ENCODE data around the gene POU2AF3. TPM values are rescaled to one million over a fixed set of nuclear protein-coding genes. Genes with fewer than 3 reads are reported as not detected.

POU2AF3 gene
- total RNA-seq, 1 experiment from 2014 or later = 2.7 TPM

DNA sequence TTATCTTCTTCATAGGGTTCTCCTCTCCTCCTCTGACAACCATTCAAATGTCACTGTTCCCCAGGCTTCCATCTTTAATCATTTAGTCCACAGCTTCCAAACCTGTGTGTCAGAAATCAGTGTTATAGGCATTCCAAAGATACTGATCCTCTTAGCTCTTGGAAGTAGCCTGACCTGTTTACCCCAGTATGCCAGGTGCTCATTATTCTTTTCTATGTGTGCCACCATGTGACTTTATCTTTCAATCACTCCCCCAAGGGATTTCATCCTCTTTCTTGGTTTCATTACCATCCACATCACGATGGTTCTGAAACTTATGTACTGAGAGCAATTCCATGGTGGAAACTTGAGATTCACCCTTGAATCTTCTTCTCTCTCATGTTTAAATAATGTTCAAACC, 45.2 kb upstream of the POU2AF3 start:
- H3K4me1 Mint-ChIP-seq = no peaks in the 10 kb centered on the region
- no peak for DNase-seq (ENCODE audit: low spot score)
- H3K4me3 Mint-ChIP-seq = no peak overlapping the region
- TF ChIP-seq, protein P1, sequence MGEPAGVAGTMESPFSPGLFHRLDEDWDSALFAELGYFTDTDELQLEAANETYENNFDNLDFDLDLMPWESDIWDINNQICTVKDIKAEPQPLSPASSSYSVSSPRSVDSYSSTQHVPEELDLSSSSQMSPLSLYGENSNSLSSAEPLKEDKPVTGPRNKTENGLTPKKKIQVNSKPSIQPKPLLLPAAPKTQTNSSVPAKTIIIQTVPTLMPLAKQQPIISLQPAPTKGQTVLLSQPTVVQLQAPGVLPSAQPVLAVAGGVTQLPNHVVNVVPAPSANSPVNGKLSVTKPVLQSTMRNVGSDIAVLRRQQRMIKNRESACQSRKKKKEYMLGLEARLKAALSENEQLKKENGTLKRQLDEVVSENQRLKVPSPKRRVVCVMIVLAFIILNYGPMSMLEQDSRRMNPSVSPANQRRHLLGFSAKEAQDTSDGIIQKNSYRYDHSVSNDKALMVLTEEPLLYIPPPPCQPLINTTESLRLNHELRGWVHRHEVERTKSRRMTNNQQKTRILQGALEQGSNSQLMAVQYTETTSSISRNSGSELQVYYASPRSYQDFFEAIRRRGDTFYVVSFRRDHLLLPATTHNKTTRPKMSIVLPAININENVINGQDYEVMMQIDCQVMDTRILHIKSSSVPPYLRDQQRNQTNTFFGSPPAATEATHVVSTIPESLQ (CRISPR knock-in tag; IDR thresholded peaks at IDR 0.05) = no peak
- no peak for TF ChIP-seq ZNF671 (CRISPR knock-in tag; IDR thresholded peaks at IDR 0.05)
- TF ChIP-seq, protein P2, sequence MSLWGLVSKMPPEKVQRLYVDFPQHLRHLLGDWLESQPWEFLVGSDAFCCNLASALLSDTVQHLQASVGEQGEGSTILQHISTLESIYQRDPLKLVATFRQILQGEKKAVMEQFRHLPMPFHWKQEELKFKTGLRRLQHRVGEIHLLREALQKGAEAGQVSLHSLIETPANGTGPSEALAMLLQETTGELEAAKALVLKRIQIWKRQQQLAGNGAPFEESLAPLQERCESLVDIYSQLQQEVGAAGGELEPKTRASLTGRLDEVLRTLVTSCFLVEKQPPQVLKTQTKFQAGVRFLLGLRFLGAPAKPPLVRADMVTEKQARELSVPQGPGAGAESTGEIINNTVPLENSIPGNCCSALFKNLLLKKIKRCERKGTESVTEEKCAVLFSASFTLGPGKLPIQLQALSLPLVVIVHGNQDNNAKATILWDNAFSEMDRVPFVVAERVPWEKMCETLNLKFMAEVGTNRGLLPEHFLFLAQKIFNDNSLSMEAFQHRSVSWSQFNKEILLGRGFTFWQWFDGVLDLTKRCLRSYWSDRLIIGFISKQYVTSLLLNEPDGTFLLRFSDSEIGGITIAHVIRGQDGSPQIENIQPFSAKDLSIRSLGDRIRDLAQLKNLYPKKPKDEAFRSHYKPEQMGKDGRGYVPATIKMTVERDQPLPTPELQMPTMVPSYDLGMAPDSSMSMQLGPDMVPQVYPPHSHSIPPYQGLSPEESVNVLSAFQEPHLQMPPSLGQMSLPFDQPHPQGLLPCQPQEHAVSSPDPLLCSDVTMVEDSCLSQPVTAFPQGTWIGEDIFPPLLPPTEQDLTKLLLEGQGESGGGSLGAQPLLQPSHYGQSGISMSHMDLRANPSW (CRISPR knock-in tag; conservative IDR thresholded peaks at IDR 0.05; ENCODE audit: low read depth) = no peak
- no peak for TF ChIP-seq GTF2I (CRISPR knock-in tag; conservative IDR thresholded peaks at IDR 0.05)
- no peak for TF ChIP-seq FOXK1 (CRISPR knock-in tag; IDR thresholded peaks at IDR 0.05)
- TF ChIP-seq, protein P3, sequence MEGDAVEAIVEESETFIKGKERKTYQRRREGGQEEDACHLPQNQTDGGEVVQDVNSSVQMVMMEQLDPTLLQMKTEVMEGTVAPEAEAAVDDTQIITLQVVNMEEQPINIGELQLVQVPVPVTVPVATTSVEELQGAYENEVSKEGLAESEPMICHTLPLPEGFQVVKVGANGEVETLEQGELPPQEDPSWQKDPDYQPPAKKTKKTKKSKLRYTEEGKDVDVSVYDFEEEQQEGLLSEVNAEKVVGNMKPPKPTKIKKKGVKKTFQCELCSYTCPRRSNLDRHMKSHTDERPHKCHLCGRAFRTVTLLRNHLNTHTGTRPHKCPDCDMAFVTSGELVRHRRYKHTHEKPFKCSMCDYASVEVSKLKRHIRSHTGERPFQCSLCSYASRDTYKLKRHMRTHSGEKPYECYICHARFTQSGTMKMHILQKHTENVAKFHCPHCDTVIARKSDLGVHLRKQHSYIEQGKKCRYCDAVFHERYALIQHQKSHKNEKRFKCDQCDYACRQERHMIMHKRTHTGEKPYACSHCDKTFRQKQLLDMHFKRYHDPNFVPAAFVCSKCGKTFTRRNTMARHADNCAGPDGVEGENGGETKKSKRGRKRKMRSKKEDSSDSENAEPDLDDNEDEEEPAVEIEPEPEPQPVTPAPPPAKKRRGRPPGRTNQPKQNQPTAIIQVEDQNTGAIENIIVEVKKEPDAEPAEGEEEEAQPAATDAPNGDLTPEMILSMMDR (IDR thresholded peaks at IDR 0.05) = no peak
- TF ChIP-seq, protein P4, sequence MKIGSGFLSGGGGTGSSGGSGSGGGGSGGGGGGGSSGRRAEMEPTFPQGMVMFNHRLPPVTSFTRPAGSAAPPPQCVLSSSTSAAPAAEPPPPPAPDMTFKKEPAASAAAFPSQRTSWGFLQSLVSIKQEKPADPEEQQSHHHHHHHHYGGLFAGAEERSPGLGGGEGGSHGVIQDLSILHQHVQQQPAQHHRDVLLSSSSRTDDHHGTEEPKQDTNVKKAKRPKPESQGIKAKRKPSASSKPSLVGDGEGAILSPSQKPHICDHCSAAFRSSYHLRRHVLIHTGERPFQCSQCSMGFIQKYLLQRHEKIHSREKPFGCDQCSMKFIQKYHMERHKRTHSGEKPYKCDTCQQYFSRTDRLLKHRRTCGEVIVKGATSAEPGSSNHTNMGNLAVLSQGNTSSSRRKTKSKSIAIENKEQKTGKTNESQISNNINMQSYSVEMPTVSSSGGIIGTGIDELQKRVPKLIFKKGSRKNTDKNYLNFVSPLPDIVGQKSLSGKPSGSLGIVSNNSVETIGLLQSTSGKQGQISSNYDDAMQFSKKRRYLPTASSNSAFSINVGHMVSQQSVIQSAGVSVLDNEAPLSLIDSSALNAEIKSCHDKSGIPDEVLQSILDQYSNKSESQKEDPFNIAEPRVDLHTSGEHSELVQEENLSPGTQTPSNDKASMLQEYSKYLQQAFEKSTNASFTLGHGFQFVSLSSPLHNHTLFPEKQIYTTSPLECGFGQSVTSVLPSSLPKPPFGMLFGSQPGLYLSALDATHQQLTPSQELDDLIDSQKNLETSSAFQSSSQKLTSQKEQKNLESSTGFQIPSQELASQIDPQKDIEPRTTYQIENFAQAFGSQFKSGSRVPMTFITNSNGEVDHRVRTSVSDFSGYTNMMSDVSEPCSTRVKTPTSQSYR (CRISPR knock-in tag; IDR thresholded peaks at IDR 0.05) = no peak
- TF ChIP-seq, protein P5, sequence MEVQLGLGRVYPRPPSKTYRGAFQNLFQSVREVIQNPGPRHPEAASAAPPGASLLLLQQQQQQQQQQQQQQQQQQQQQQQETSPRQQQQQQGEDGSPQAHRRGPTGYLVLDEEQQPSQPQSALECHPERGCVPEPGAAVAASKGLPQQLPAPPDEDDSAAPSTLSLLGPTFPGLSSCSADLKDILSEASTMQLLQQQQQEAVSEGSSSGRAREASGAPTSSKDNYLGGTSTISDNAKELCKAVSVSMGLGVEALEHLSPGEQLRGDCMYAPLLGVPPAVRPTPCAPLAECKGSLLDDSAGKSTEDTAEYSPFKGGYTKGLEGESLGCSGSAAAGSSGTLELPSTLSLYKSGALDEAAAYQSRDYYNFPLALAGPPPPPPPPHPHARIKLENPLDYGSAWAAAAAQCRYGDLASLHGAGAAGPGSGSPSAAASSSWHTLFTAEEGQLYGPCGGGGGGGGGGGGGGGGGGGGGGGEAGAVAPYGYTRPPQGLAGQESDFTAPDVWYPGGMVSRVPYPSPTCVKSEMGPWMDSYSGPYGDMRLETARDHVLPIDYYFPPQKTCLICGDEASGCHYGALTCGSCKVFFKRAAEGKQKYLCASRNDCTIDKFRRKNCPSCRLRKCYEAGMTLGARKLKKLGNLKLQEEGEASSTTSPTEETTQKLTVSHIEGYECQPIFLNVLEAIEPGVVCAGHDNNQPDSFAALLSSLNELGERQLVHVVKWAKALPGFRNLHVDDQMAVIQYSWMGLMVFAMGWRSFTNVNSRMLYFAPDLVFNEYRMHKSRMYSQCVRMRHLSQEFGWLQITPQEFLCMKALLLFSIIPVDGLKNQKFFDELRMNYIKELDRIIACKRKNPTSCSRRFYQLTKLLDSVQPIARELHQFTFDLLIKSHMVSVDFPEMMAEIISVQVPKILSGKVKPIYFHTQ (CRISPR knock-in tag; IDR thresholded peaks at IDR 0.05) = no peak
- no peak for TF ChIP-seq OVOL2 (CRISPR knock-in tag; IDR thresholded peaks at IDR 0.05; ENCODE audit: borderline replicate concordance)
- TF ChIP-seq SMAD4 (CRISPR knock-in tag; IDR thresholded peaks at IDR 0.05) = no peak
- no peak for TF ChIP-seq ELF4 (CRISPR knock-in tag; IDR thresholded peaks at IDR 0.05; ENCODE audit: low read depth)
- TF ChIP-seq, protein P6, sequence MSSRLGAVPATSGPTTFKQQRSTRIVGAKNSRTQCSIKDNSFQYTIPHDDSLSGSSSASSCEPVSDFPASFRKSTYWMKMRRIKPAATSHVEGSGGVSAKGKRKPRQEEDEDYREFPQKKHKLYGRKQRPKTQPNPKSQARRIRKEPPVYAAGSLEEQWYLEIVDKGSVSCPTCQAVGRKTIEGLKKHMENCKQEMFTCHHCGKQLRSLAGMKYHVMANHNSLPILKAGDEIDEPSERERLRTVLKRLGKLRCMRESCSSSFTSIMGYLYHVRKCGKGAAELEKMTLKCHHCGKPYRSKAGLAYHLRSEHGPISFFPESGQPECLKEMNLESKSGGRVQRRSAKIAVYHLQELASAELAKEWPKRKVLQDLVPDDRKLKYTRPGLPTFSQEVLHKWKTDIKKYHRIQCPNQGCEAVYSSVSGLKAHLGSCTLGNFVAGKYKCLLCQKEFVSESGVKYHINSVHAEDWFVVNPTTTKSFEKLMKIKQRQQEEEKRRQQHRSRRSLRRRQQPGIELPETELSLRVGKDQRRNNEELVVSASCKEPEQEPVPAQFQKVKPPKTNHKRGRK (CRISPR knock-in tag; IDR thresholded peaks at IDR 0.05; ENCODE audit: borderline replicate concordance) = no peak
- no peak for TF ChIP-seq ZNF232 (CRISPR knock-in tag; IDR thresholded peaks at IDR 0.05)
- TF ChIP-seq, protein P7, sequence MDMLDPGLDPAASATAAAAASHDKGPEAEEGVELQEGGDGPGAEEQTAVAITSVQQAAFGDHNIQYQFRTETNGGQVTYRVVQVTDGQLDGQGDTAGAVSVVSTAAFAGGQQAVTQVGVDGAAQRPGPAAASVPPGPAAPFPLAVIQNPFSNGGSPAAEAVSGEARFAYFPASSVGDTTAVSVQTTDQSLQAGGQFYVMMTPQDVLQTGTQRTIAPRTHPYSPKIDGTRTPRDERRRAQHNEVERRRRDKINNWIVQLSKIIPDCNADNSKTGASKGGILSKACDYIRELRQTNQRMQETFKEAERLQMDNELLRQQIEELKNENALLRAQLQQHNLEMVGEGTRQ (CRISPR knock-in tag; IDR thresholded peaks at IDR 0.05) = no peak
- TF ChIP-seq, protein P8, sequence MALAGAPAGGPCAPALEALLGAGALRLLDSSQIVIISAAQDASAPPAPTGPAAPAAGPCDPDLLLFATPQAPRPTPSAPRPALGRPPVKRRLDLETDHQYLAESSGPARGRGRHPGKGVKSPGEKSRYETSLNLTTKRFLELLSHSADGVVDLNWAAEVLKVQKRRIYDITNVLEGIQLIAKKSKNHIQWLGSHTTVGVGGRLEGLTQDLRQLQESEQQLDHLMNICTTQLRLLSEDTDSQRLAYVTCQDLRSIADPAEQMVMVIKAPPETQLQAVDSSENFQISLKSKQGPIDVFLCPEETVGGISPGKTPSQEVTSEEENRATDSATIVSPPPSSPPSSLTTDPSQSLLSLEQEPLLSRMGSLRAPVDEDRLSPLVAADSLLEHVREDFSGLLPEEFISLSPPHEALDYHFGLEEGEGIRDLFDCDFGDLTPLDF (CRISPR knock-in tag; IDR thresholded peaks at IDR 0.05) = no peak
- no peak for TF ChIP-seq ZNF263 (CRISPR knock-in tag; IDR thresholded peaks at IDR 0.05; ENCODE audit: low read depth)
- TF ChIP-seq CREB1 (CRISPR knock-in tag; IDR thresholded peaks at IDR 0.05) = no peak
- no peak overlapping the region for H3K27ac Mint-ChIP-seq
- H3K27me3 Mint-ChIP-seq (ENCODE audit: low read depth) = no peaks in the 10 kb centered on the region
- POLR2A ChIA-PET = no interaction called here
- ATAC-seq = no peak
- H3K9me3 Mint-ChIP-seq = no peaks in the 10 kb centered on the region
- CTCF ChIA-PET = no interaction called here
- no peaks in the 10 kb centered on the region for H3K36me3 Mint-ChIP-seq

All from WTC11 (cell line).